Mucosa of rectum (tissue), 2 donors: ENCODE data around the gene PSMD12.
A peak's percentile ranks its signal among the peaks of the same experiment; 100 is the strongest.

Source experiments
- H3K27ac ChIP-seq, 2 donors: one replicate each; pipeline ENCODE4 v1.7.0; 2013; ENCODE audit warnings: inconsistent platforms in 2 of 2, low read depth in 2 of 2, low read length in 2 of 2
- H3K27me3 ChIP-seq, 2 donors: one replicate each; pipeline ENCODE4 v1.7.0; 2013; ENCODE audit warnings: low read length in 2 of 2; ENCODE audit not compliant: control insufficient read depth in 2 of 2, insufficient read depth in 2 of 2
- H3K36me3 ChIP-seq, 2 donors: one replicate each; pipeline ENCODE4 v1.7.0; 2013; ENCODE audit warnings: low read length in 2 of 2; ENCODE audit not compliant: control insufficient read depth in 2 of 2, insufficient read depth in 2 of 2
- H3K4me1 ChIP-seq, 2 donors: one replicate each; pipeline ENCODE4 v1.7.0; 2013; ENCODE audit warnings: low read length in 2 of 2, mild to moderate bottlenecking in 1 of 2; ENCODE audit not compliant: control insufficient read depth in 2 of 2, insufficient read depth in 2 of 2
- H3K4me3 ChIP-seq, 2 donors: one replicate each; pipeline ENCODE4 v1.7.0; 2013; ENCODE audit warnings: low read length in 2 of 2
- H3K9ac ChIP-seq, 2 donors: one replicate each; pipeline ENCODE4 v1.7.0; 2013; ENCODE audit warnings: low read length in 2 of 2, low read depth in 1 of 2, mild to moderate bottlenecking in 1 of 2
- H3K9me3 ChIP-seq, 2 donors: one replicate each; pipeline ENCODE4 v1.7.0; 2013; ENCODE audit warnings: low read length in 2 of 2; ENCODE audit not compliant: control insufficient read depth in 2 of 2
- donor health status: healthy.
- donor health status: Normal muscosa, but diverticular disease.

Gene PSMD12

DNA sequence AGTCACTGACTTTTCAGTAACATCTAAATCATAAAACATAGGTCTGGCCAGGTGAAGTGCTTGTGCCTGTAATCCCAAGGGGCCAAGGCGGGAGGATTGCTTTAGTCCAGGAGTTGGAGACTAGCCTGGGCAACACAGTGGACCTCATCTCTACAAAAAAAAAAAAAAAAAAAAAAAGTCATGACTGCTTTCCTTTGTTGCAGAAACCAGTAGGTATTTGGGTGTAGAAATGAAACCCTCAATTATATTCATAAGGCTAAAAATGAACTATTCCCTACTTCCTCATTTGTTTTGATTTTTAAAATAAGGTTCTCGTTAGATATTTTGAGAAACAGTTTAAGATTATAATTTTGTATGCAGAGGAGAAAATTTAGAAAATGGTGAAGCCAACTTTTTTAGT is 36.7 kb upstream of the PSMD12 start:
- Histone ChIP-seq H3K4me3 (no peak overlapping the region), H3K27ac (peak overlapping the region in 1 of 2 donors; percentile 23), H3K4me1 (peaks cover 2 to 4% of the 10 kb centered on the region in 2 donors), H3K9me3 (no peaks in the 10 kb centered on the region), H3K27me3 (no peaks in the 10 kb centered on the region), H3K9ac (no peak overlapping the region), H3K36me3 (no peaks in the 10 kb centered on the region)

GRCh38 chr17:67401598-67402504 is 35.5 kb upstream of the PSMD12 start:
- H3K9ac ChIP-seq = no peak overlapping the region
- no peaks in the 10 kb centered on the region for H3K27me3 ChIP-seq
- no peaks in the 10 kb centered on the region for H3K36me3 ChIP-seq
- H3K4me1 ChIP-seq = peaks cover 2 to 4% of the 10 kb centered on the region in 2 donors
- H3K4me3 ChIP-seq = no peak overlapping the region
- H3K27ac ChIP-seq = peak overlapping the region in 1 of 2 donors; percentile 23
- no peaks in the 10 kb centered on the region for H3K9me3 ChIP-seq

DNA sequence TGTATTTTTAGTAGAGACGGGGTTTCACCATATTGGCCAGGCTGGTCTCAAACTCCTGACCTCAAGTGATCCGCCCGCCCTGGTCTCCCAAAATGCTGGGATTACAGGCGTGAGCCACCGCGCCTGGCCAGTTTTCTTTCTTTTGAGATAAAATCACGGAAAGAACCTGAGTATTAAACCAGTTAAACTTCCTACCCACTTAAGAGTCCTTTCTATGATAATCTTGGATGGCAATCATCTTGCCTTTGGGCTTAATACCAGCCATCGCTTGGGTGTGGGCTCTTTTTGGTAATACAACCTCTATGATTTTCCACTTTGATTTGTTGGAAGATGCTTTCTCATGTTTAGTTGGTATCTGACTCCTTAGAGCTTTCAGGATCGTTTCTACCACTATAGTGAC is 34.7 kb upstream of the PSMD12 start:
- Histone ChIP-seq H3K27ac (no peak overlapping the region), H3K36me3 (no peaks in the 10 kb centered on the region)

GRCh38 chr17:67400193-67400592 is 33.8 kb upstream of the PSMD12 start:
- Histone ChIP-seq H3K27ac (peak overlapping the region in 1 of 2 donors; percentile 13), H3K9me3 (no peaks in the 10 kb centered on the region), H3K36me3 (no peaks in the 10 kb centered on the region), H3K27me3 (no peaks in the 10 kb centered on the region), H3K4me1 (peaks cover 2 to 4% of the 10 kb centered on the region in 2 donors), H3K4me3 (no peak overlapping the region), H3K9ac (no peak overlapping the region)

More for the DNA sequence above, 34.7 kb upstream of the PSMD12 start:
- Histone ChIP-seq H3K4me3 (no peak overlapping the region), H3K9ac (no peak overlapping the region), H3K9me3 (no peaks in the 10 kb centered on the region), H3K27me3 (no peaks in the 10 kb centered on the region), H3K4me1 (peaks cover 2 to 4% of the 10 kb centered on the region in 2 donors)

DNA sequence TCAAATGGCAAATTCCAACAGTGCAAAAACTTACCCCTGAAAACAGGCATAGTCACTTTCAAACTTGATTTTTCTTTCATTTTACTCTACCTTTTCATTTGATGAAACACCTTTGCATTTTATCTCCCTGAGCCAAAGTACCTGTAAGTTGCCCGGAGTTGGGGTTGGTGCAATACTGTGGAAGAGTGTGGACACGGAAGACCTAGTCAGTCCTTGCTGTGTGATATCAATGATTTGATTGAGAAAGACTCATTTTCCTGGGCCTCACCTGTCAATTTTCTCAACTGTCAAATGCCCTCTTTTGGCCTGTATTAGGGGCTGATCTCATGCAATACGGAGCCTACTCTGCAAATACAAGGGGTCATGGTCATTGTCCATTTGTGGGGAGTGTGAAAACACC is 33.3 kb upstream of the PSMD12 start:
- H3K4me1 ChIP-seq = peaks cover 2 to 4% of the 10 kb centered on the region in 2 donors

DNA sequence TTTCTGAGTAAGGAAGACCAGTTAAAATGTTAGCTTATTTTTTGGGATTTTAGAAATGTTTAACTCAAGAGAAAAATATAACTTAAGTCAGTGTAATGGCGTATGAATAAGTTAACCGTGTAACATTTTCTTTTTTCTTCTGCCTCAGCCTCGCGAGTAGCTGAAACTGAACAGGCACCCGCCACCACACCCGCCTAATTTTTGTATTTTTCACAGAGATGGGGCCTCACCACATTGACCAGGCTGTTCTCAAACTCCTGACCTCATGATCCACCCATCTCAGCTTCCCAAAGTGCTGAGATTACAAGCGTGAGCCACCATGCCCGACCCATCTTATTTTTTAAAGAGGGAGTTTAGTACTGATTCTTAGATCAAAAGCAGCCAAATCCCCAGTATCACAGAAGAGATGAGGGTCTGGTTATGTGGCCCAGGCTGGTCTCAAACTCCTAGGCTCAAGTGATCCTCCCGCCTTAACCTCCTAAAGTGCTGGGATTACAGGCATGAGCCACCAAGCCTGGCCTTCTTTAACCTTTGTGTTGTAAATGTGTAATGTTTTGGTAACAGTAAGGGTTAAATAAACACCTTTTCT is 27.5 kb upstream of the PSMD12 start:
- no peak overlapping the region for H3K9ac ChIP-seq
- no peak overlapping the region for H3K27ac ChIP-seq
- H3K4me1 ChIP-seq = no peaks in the 10 kb centered on the region
- no peaks in the 10 kb centered on the region for H3K9me3 ChIP-seq
- H3K36me3 ChIP-seq = no peaks in the 10 kb centered on the region
- H3K27me3 ChIP-seq = no peaks in the 10 kb centered on the region
- H3K4me3 ChIP-seq = no peak overlapping the region

More for the DNA sequence above, 33.3 kb upstream of the PSMD12 start:
- Histone ChIP-seq H3K9me3 (no peaks in the 10 kb centered on the region), H3K27me3 (no peaks in the 10 kb centered on the region), H3K4me3 (no peak overlapping the region), H3K27ac (peak overlapping the region in 1 of 2 donors; percentile 13), H3K36me3 (no peaks in the 10 kb centered on the region), H3K9ac (no peak overlapping the region)

DNA sequence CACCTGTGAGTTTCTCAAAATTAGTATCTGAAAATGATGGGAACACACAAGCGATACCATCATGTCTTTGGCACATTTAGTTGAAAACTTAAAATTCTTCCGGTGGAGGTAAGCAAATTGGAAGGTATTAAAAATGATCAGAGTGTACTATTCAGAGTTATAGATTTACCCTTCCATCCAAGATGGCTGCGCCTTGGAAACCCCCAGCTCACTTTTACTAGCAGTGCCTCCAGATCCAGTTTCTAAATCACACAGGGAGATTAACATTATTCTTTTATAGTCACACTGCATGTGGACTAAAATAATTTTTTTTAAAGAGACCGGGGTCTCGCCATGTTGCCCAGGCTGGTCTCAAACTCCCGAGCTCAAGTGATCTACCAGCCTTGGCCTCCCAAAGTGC is 25.7 kb upstream of the PSMD12 start:
- H3K4me3 ChIP-seq = no peak overlapping the region
- no peaks in the 10 kb centered on the region for H3K4me1 ChIP-seq
- no peaks in the 10 kb centered on the region for H3K27me3 ChIP-seq
- no peaks in the 10 kb centered on the region for H3K36me3 ChIP-seq
- no peak overlapping the region for H3K9ac ChIP-seq
- no peak overlapping the region for H3K27ac ChIP-seq
- H3K9me3 ChIP-seq = no peaks in the 10 kb centered on the region

GRCh38 chr17:67390646-67391361 is 24.4 kb upstream of the PSMD12 start:
- no peaks in the 10 kb centered on the region for H3K36me3 ChIP-seq
- H3K27me3 ChIP-seq = no peaks in the 10 kb centered on the region
- peak overlapping the region; percentile 7 to 40 for H3K27ac ChIP-seq
- H3K4me3 ChIP-seq = peak overlapping the region in 1 of 2 donors; percentile 14
- no peak overlapping the region for H3K9ac ChIP-seq
- H3K9me3 ChIP-seq = no peaks in the 10 kb centered on the region
- no peaks in the 10 kb centered on the region for H3K4me1 ChIP-seq

DNA sequence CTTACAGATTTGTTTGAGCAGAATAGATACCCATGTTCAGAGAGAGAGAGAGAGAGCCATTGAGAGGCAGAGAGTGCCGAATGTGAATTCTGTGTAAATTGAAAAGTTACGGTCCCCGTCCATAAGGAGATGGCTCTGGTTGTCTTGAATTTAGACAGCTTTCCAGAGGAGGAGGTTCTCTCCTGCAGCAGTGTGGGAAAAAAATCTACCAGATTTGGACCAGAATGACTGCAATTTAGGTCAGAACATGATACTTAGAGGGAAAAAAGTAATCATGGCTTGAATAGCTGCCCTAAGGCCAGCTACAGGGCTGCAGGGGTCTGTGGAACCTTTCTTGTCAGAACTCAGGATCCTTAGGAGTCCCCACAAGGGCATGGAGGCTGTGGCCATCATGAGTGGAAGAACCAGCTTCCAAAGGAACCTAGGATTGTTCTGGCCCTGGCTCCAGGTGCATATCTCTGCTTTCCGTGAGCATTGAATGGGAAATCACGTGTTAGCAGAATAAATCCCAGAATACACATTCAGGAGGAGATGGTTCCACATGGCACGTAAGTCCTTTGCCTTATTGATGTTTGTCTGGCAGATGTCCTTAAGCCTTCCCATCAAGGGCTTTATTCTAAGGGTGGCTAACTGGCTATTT is 23.7 kb upstream of the PSMD12 start:
- peak overlapping the region in 1 of 2 donors; percentile 2 for H3K27ac ChIP-seq
- H3K4me3 ChIP-seq = no peak overlapping the region
- H3K4me1 ChIP-seq = no peaks in the 10 kb centered on the region
- H3K9me3 ChIP-seq = no peaks in the 10 kb centered on the region
- no peaks in the 10 kb centered on the region for H3K27me3 ChIP-seq
- no peaks in the 10 kb centered on the region for H3K36me3 ChIP-seq
- H3K9ac ChIP-seq = no peak overlapping the region
